HL-60/S4 treated with phorbol 12-myristate 13-acetate at 8.2 ng/mL for 4 days and 3 days (cell line): Measurements from ENCODE around the gene NEK7.

Experiments used
- in situ Hi-C: fragments of 300-500 bp; cut with MboI; formaldehyde crosslinking; loops from 2 replicates; pipeline ENCODE4 v1.15.0; 2022; ENCODE audit warnings: low sequenced_read_pairs

Gene NEK7

GRCh38 chr1:198253259-198253658 is 96.5 kb downstream of the NEK7 start:
- in situ Hi-C loops: no loop called here

- in situ Hi-C loops: no loop called here
Observed at GRCh38 chr1:198253668-198254067, 96.9 kb downstream of the NEK7 start.

- in situ Hi-C loops: no loop called here
Observed at GRCh38 chr1:198254521-198254920, 97.7 kb downstream of the NEK7 start.

- in situ Hi-C loops: no loop called here
Observed at GRCh38 chr1:198254948-198255347, 98.2 kb downstream of the NEK7 start.

GRCh38 chr1:198255784-198256183 is 99.0 kb downstream of the NEK7 start:
- in situ Hi-C loops: no loop called here

- in situ Hi-C loops: no loop called here
Observed at GRCh38 chr1:198258491-198258890, 101.7 kb downstream of the NEK7 start.

GRCh38 chr1:198259333-198260074 is 102.7 kb downstream of the NEK7 start:
- in situ Hi-C loops: no loop called here

GRCh38 chr1:198261886-198262285 is 105.1 kb downstream of the NEK7 start:
- in situ Hi-C loops: no loop called here

- in situ Hi-C loops: no loop called here
Observed at GRCh38 chr1:198263186-198263585, 106.4 kb downstream of the NEK7 start.

- in situ Hi-C loops: no loop called here
Observed at GRCh38 chr1:198264282-198264681, 107.5 kb downstream of the NEK7 start.

GRCh38 chr1:198265073-198265661 is 108.4 kb downstream of the NEK7 start:
- in situ Hi-C loops: no loop called here

GRCh38 chr1:198267056-198267455 is 110.3 kb downstream of the NEK7 start:
- in situ Hi-C loops: no loop called here

GRCh38 chr1:198267921-198268320 is 111.1 kb downstream of the NEK7 start:
- in situ Hi-C loops: no loop called here

GRCh38 chr1:198268784-198269645 is 112.2 kb downstream of the NEK7 start:
- in situ Hi-C loops: no loop called here

GRCh38 chr1:198269646-198269940 is 112.8 kb downstream of the NEK7 start:
- in situ Hi-C loops: no loop called here

GRCh38 chr1:198270273-198270828 is 113.6 kb downstream of the NEK7 start:
- in situ Hi-C loops: no loop called here

GRCh38 chr1:198271467-198271866 is 114.7 kb downstream of the NEK7 start:
- in situ Hi-C loops: no loop called here

GRCh38 chr1:198272492-198272891 is 115.7 kb downstream of the NEK7 start:
- in situ Hi-C loops: no loop called here

- in situ Hi-C loops: no loop called here
Observed at GRCh38 chr1:198273748-198274295, 117.0 kb downstream of the NEK7 start.

GRCh38 chr1:198275597-198275996 is 118.8 kb downstream of the NEK7 start:
- in situ Hi-C loops: no loop called here

- in situ Hi-C loops: no loop called here
Observed at GRCh38 chr1:198276241-198276640, 119.4 kb downstream of the NEK7 start.
